ENCODE results near the gene ZNF385D. TPM values are rescaled to one million over a fixed set of nuclear protein-coding genes. Genes with fewer than 3 reads are reported as not detected.

ZNF385D gene
- total and polyA plus RNA-seq, 2 donors from 2014 or later, result 1.4 to 8.9 TPM

DNA sequence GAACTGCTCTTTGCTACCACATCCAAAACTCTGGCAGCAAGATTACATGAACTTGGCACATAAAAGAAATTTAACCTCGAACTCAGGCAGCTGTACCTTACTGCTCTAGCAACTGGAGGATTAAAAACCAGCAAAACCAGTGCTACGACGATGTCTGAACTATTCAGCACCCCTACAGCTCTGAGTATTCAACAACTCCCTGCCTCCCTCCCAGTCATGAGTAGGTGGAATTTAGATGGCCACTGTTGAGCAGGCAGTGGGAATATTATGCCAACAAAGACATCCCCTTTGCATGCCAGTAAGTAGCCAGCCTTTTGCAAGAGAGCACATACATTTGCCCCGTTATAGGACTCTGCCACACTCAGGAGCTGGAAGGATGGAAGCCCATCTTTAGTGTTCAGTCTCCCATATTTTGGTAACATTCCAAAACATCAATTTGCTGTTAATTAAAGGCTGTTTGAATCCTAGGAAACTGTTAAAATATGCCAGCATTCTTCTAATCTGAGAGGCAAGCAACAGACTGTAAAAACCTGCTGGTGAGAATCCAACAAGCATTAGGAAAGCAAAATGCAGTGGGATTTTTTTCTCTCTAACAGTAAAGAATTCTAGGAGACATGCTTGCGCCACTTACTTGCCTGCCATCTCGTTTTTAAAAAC, 85.4 kb downstream of the ZNF385D start:
- H3K9me3 ChIP-seq (ENCODE audit: control insufficient read depth in 2 of 3, insufficient read depth in 1 of 3, low read length in 3 of 3), result no peaks in the 10 kb centered on the region
- FAIRE-seq (no peak), DNase-seq (peak in 3 of 5 donors; percentile 23 to 64 (median 55))
- intact Hi-C loops (cut with DNase I), result no loop called here
- no peak overlapping the region for H3K4me3 ChIP-seq (ENCODE audit: low read length in 3 of 3)
- H3K27me3 ChIP-seq (ENCODE audit: control insufficient read depth, insufficient read depth, low read length), result no peaks in the 10 kb centered on the region
- H3K9ac ChIP-seq (ENCODE audit: low read length in 3 of 3), result no peak overlapping the region
- H3K27ac ChIP-seq (ENCODE audit: low read depth in 2 of 2, low read length in 2 of 2), result no peak overlapping the region
- no peaks in the 10 kb centered on the region for H3K4me1 ChIP-seq (ENCODE audit: control insufficient read depth in 2 of 3, insufficient read depth in 2 of 3, low read depth in 1 of 3, low read length in 3 of 3)
- TF ChIP-seq, protein P1, sequence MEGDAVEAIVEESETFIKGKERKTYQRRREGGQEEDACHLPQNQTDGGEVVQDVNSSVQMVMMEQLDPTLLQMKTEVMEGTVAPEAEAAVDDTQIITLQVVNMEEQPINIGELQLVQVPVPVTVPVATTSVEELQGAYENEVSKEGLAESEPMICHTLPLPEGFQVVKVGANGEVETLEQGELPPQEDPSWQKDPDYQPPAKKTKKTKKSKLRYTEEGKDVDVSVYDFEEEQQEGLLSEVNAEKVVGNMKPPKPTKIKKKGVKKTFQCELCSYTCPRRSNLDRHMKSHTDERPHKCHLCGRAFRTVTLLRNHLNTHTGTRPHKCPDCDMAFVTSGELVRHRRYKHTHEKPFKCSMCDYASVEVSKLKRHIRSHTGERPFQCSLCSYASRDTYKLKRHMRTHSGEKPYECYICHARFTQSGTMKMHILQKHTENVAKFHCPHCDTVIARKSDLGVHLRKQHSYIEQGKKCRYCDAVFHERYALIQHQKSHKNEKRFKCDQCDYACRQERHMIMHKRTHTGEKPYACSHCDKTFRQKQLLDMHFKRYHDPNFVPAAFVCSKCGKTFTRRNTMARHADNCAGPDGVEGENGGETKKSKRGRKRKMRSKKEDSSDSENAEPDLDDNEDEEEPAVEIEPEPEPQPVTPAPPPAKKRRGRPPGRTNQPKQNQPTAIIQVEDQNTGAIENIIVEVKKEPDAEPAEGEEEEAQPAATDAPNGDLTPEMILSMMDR (IDR thresholded peaks at IDR 0.05; ENCODE audit: borderline replicate concordance, extremely low read depth, insufficient read depth), result no peak
- H3K36me3 ChIP-seq (ENCODE audit: control insufficient read depth in 2 of 3, insufficient read depth in 3 of 3, low read length in 3 of 3), result no peaks in the 10 kb centered on the region

DNA sequence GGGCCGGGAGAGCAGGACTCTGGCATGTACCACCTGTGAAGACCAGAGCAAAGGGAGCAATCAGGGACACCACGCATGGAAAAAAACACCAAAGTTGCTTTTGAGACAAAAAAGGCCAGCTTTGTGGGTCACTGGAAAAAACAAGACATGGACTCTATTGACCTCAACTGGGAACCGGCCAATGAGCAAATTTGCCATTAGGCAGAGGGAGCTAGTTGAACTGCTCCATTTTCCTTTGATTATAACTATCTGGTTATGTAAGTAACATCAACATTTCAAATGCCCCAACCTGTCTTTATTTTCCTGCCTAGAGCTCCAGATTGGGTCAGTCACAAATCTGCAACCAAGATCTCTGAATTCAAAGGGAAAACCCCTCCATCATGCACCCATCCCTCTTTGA, 86.0 kb downstream of the ZNF385D start:
- intact Hi-C loops (cut with DNase I), result no loop called here
- DNase-seq, result no peak
- H3K4me1 ChIP-seq (ENCODE audit: control insufficient read depth in 2 of 3, insufficient read depth in 2 of 3, low read depth in 1 of 3, low read length in 3 of 3), result no peaks in the 10 kb centered on the region
- no peaks in the 10 kb centered on the region for H3K9me3 ChIP-seq (ENCODE audit: control insufficient read depth in 2 of 3, insufficient read depth in 1 of 3, low read length in 3 of 3)
- TF ChIP-seq, protein P1 (IDR thresholded peaks at IDR 0.05; ENCODE audit: borderline replicate concordance, extremely low read depth, insufficient read depth), result no peak
- no peaks in the 10 kb centered on the region for H3K36me3 ChIP-seq (ENCODE audit: control insufficient read depth in 2 of 3, insufficient read depth in 3 of 3, low read length in 3 of 3)
- no peak overlapping the region for H3K4me3 ChIP-seq (ENCODE audit: low read length in 3 of 3)
- no peaks in the 10 kb centered on the region for H3K27me3 ChIP-seq (ENCODE audit: control insufficient read depth, insufficient read depth, low read length)
- H3K9ac ChIP-seq (ENCODE audit: low read length in 3 of 3), result no peak overlapping the region
- no peak overlapping the region for H3K27ac ChIP-seq (ENCODE audit: low read depth in 2 of 2, low read length in 2 of 2)
- FAIRE-seq, result no peak

DNA sequence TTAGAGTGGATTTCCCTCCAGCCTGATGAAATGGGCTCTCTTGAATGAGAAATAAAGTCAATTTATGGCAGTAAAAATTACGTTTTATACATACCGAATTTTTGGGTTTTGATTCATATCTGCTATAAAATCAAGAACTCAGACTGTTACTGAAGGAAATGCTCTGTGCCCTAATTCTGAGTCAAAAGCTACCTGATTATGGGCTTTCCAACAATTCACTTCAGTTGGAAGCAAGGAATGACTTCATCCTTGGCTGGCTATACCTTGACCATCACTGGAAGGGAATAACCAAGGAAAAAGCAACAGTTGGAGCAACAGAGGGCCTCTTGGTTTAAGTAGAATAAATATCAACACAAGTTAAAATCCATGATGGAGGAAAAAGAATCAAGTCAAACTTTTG, 88.6 kb downstream of the ZNF385D start:
- no peaks in the 10 kb centered on the region for H3K9me3 ChIP-seq (ENCODE audit: control insufficient read depth in 2 of 3, insufficient read depth in 1 of 3, low read length in 3 of 3)
- H3K36me3 ChIP-seq (ENCODE audit: control insufficient read depth in 2 of 3, insufficient read depth in 3 of 3, low read length in 3 of 3), result no peaks in the 10 kb centered on the region
- no peak overlapping the region for H3K27ac ChIP-seq (ENCODE audit: low read depth in 2 of 2, low read length in 2 of 2)
- H3K4me1 ChIP-seq (ENCODE audit: control insufficient read depth in 2 of 3, insufficient read depth in 2 of 3, low read depth in 1 of 3, low read length in 3 of 3), result no peaks in the 10 kb centered on the region
- H3K27me3 ChIP-seq (ENCODE audit: control insufficient read depth, insufficient read depth, low read length), result no peaks in the 10 kb centered on the region
- no peak overlapping the region for H3K9ac ChIP-seq (ENCODE audit: low read length in 3 of 3)
- TF ChIP-seq, protein P1 (IDR thresholded peaks at IDR 0.05; ENCODE audit: borderline replicate concordance, extremely low read depth, insufficient read depth), result no peak
- FAIRE-seq (no peak), DNase-seq (no peak)
- intact Hi-C loops (cut with DNase I), result no loop called here
- no peak overlapping the region for H3K4me3 ChIP-seq (ENCODE audit: low read length in 3 of 3)

DNA sequence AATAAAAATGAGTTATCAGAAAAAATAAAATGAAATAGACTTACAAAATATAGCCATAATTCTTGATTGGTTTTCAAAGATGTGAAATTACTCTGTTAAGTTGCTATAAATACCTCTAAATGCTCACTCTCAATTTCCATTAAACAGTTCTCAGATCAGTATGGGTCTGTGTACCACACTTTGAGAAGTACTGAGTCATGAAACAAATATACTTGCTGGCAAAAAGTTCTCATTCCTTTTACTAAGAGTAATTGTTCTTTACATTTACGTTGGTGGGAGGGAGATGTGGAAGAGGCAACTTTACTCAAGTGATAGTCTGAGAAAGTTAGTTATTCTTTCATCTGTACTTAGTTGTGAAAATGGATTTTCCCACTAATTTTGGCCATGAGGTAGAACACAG, 96.3 kb downstream of the ZNF385D start:
- no peak overlapping the region for H3K4me3 ChIP-seq (ENCODE audit: low read length in 3 of 3)
- H3K9me3 ChIP-seq (ENCODE audit: control insufficient read depth in 2 of 3, insufficient read depth in 1 of 3, low read length in 3 of 3), result no peaks in the 10 kb centered on the region
- TF ChIP-seq, protein P1 (IDR thresholded peaks at IDR 0.05; ENCODE audit: borderline replicate concordance, extremely low read depth, insufficient read depth), result no peak
- H3K4me1 ChIP-seq (ENCODE audit: control insufficient read depth in 2 of 3, insufficient read depth in 2 of 3, low read depth in 1 of 3, low read length in 3 of 3), result no peaks in the 10 kb centered on the region
- H3K9ac ChIP-seq (ENCODE audit: low read length in 3 of 3), result no peak overlapping the region
- intact Hi-C loops (cut with DNase I), result no loop called here
- no peaks in the 10 kb centered on the region for H3K27me3 ChIP-seq (ENCODE audit: control insufficient read depth, insufficient read depth, low read length)
- DNase-seq (no peak), FAIRE-seq (no peak)
- H3K36me3 ChIP-seq (ENCODE audit: control insufficient read depth in 2 of 3, insufficient read depth in 3 of 3, low read length in 3 of 3), result no peaks in the 10 kb centered on the region
- H3K27ac ChIP-seq (ENCODE audit: low read depth in 2 of 2, low read length in 2 of 2), result no peak overlapping the region
